HEK293 (cell line): Measurements from ENCODE around the gene MALRD1.

ENCODE experiments used
- CTCF ChIA-PET: fragments of 350-600 bp; formaldehyde crosslinking; extraction: SDS; loops from one replicate; lab custom pipeline; 2021; ENCODE audit warnings: antibody characterized with exemption; lab: Yijun Ruan, JAX
- POLR2A ChIA-PET: fragments of 300-600 bp; formaldehyde crosslinking; extraction: SDS; loops from one replicate; lab custom pipeline; 2020; ENCODE audit warnings: antibody characterized with exemption, inconsistent platforms; lab: Yijun Ruan, JAX
- H3K27ac ChIP-seq: fragments of 200-500 bp; sonication (Bioruptor generic); 2 replicates; pipeline ENCODE4 v1.5.1; 2014; ENCODE audit warnings: low read depth, low read length, control low read depth, inconsistent platforms; ENCODE audit errors: extremely low read depth
- H3K36me3 ChIP-seq, 2 experiments: fragments of 200-500 bp in 1 of 2; sonication (Bioruptor generic) in 1 of 2; 1 replicate in 1 of 2; 2 replicates in 1 of 2; pipeline ENCODE4 v1.5.1; 2014 to 2017; ENCODE audit warnings: inconsistent platforms in 2 of 2, low read length in 2 of 2; ENCODE audit not compliant: control insufficient read depth in 2 of 2, insufficient read depth in 1 of 2
- H3K4me1 ChIP-seq: fragments of 200-500 bp; sonication (Bioruptor generic); 2 replicates; pipeline ENCODE4 v1.5.1; 2014; ENCODE audit warnings: mild to moderate bottlenecking, low read length, inconsistent platforms; ENCODE audit not compliant: control insufficient read depth, insufficient read depth
- H3K4me3 ChIP-seq: 2 replicates; pipeline ENCODE4 v1.5.1; 2011; ENCODE audit warnings: low read depth, mild to moderate bottlenecking, control low read depth, low read length, moderate library complexity
- H3K9me3 ChIP-seq: fragments of 200-500 bp; sonication (Bioruptor generic); 2 replicates; pipeline ENCODE4 v1.5.1; 2014; ENCODE audit warnings: low read depth, low read length, inconsistent platforms; ENCODE audit not compliant: control insufficient read depth, insufficient read depth
- HOXD13 ChIP-seq: sonication (generic); formaldehyde crosslinking; IDR thresholded peaks from 2 replicates; pipeline ENCODE4 v1.8.0; 2022; ENCODE audit warnings: missing genetic modification reagents, borderline replicate concordance
- KLF9 ChIP-seq: fragments of 450-650 bp; formaldehyde crosslinking; IDR thresholded peaks from 2 replicates; pipeline ENCODE4 v1.5.1; 2016; ENCODE audit warnings: missing biosample characterization, missing genetic modification characterization, low read depth
- PATZ1 ChIP-seq: fragments of 450-650 bp; formaldehyde crosslinking; IDR thresholded peaks from 2 replicates; pipeline ENCODE4 v1.5.1; 2016; ENCODE audit warnings: missing biosample characterization, missing genetic modification characterization
- PRDM1 ChIP-seq: fragments of 450-650 bp; formaldehyde crosslinking; IDR thresholded peaks from 2 replicates; pipeline ENCODE4; 2016; ENCODE audit warnings: missing biosample characterization, missing genetic modification characterization
- PRDM10 ChIP-seq: fragments of 450-650 bp; formaldehyde crosslinking; IDR thresholded peaks from 2 replicates; pipeline ENCODE4 v1.5.1; 2016; ENCODE audit warnings: missing biosample characterization, missing genetic modification characterization
- PRDM6 ChIP-seq: fragments of 450-650 bp; formaldehyde crosslinking; IDR thresholded peaks from 2 replicates; pipeline ENCODE4 v1.5.1; 2017; ENCODE audit warnings: missing biosample characterization, missing genetic modification characterization
- TSHZ1 ChIP-seq: fragments of 450-650 bp; formaldehyde crosslinking; IDR thresholded peaks from 2 replicates; pipeline ENCODE4 v1.5.1; 2016; ENCODE audit warnings: missing biosample characterization, missing genetic modification characterization, borderline replicate concordance
- WT1 ChIP-seq: fragments of 450-650 bp; formaldehyde crosslinking; IDR thresholded peaks from 2 replicates; pipeline ENCODE4 v1.5.1; 2016; ENCODE audit warnings: missing biosample characterization, missing genetic modification characterization
- YY1 ChIP-seq: fragments of 450-650 bp; formaldehyde crosslinking; IDR thresholded peaks from 2 replicates; pipeline ENCODE4 v1.5.1; 2018; ENCODE audit warnings: missing biosample characterization, missing genetic modification characterization
- ZNF266 ChIP-seq: fragments of 450-650 bp; formaldehyde crosslinking; IDR thresholded peaks from 2 replicates; pipeline ENCODE4 v1.5.1; 2016; ENCODE audit warnings: missing biosample characterization, missing genetic modification characterization, low read depth
- ZNF274 ChIP-seq, 2 experiments: fragments of 200-500 bp in 1 of 2; fragments of 450-650 bp in 1 of 2; sonication (Bioruptor generic) in 1 of 2; formaldehyde crosslinking in 1 of 2; IDR thresholded peaks; 2 replicates each; pipeline versions ENCODE4 v1.5.1 to v1.6.1; 2014 to 2016; ENCODE audit warnings: borderline replicate concordance in 1 of 2, inconsistent platforms in 1 of 2, low read length in 1 of 2, missing biosample characterization in 1 of 2, missing genetic modification characterization in 1 of 2
- ZNF292 ChIP-seq: fragments of 450-650 bp; formaldehyde crosslinking; IDR thresholded peaks from 2 replicates; pipeline ENCODE4 v1.5.1; 2016; ENCODE audit warnings: low read depth, missing biosample characterization, missing genetic modification characterization, borderline replicate concordance
- ZNF433 ChIP-seq: fragments of 450-650 bp; formaldehyde crosslinking; IDR thresholded peaks from 2 replicates; pipeline ENCODE4 v1.5.1; 2016; ENCODE audit warnings: missing biosample characterization, missing genetic modification characterization, low read depth
- ZSCAN23 ChIP-seq: fragments of 450-650 bp; formaldehyde crosslinking; IDR thresholded peaks from 2 replicates; pipeline ENCODE4 v1.5.1; 2016; ENCODE audit warnings: missing biosample characterization, missing genetic modification characterization
- ZSCAN5A ChIP-seq: fragments of 450-650 bp; formaldehyde crosslinking; IDR thresholded peaks from 2 replicates; pipeline ENCODE4 v1.5.1; 2016; ENCODE audit warnings: missing biosample characterization, missing genetic modification characterization

MALRD1 gene

GRCh38 chr10:19651549-19651948, 602.9 kb downstream of the MALRD1 start (continued):
- TF ChIP-seq PRDM6, result no peak

GRCh38 chr10:19652750-19653149, 604.1 kb downstream of the MALRD1 start:
- Histone ChIP-seq H3K36me3 (no peaks in the 10 kb centered on the region), H3K4me1 (no peaks in the 10 kb centered on the region), H3K9me3 (no peaks in the 10 kb centered on the region), H3K4me3 (no peak overlapping the region), H3K27ac (no peak overlapping the region)
- ChIA-PET POLR2A (no interaction called here), CTCF (no interaction called here)
- TF ChIP-seq PRDM10 (tag by site-specific recombination), result no peak
- TF ChIP-seq YY1 (tag by site-specific recombination), result no peak
- no peak for TF ChIP-seq KLF9 (tag by site-specific recombination)
- TF ChIP-seq ZNF292, result no peak
- no peak for TF ChIP-seq ZNF433
- TF ChIP-seq ZSCAN23, result no peak
- TF ChIP-seq HOXD13, result no peak
- no peak for TF ChIP-seq PATZ1 (tag by site-specific recombination)
- TF ChIP-seq PRDM1, result no peak
- TF ChIP-seq ZNF266 (tag by site-specific recombination), result no peak
- TF ChIP-seq WT1 (tag by site-specific recombination), result no peak
- TF ChIP-seq ZSCAN5A (tag by site-specific recombination), result no peak
- TF ChIP-seq TSHZ1 (tag by site-specific recombination), result no peak
- TF ChIP-seq ZNF274 (IDR thresholded peaks at IDR 0.05; ENCODE audit: low read length), result no peak
- TF ChIP-seq ZNF274 (tag by site-specific recombination; IDR thresholded peaks at IDR 0.05; ENCODE audit: borderline replicate concordance), result no peak
- TF ChIP-seq, all 188 proteins: peak for 0
